ENCODE data around the gene MFSD1. TPM values are rescaled to one million over a fixed set of nuclear protein-coding genes. Genes with fewer than 3 reads are reported as not detected.
"Not testable (repeated sequence)": the region's sequence is repeated elsewhere in the genome, so short reads cannot be mapped to it uniquely, and the experiment has no call there.

MFSD1 gene
- total RNA-seq, 1 donor from 2014 or later, result 21.2 TPM

DNA sequence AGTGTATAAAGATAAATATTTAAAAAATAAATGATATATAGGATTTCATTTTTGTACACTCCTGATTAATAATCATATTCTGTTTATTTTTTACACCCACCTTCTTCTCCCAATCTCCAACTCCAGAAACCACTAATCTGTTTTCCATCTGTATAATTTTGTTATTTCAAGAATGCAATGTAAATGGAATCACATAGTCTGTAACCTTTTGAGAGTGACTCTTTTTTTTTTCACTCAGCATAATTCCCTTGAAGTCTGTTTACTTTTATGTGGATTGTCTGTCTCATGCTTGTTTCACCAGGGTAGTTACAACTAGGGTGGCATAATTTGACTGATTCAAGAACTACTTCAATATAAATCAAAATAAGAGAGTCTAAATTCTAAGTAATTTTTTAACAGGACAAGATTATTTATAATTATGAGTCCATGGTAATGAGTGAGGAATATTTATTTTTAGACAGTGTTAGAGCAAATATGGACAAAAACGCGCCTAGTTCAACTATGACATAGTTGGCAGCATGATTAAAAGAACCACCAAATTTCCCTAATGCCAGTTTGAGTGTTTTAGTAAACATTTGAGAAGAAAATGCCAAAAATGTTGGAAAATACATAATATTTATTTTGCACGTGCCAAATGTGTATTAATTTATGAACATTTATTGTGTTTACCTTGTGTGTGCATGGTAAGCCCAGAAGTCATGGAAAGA, 19.4 kb upstream of the MFSD1 start:
- no peak overlapping the region for H3K4me3 Mint-ChIP-seq
- no peak for DNase-seq (ENCODE audit: low spot score)
- no peaks in the 10 kb centered on the region for H3K36me3 Mint-ChIP-seq (ENCODE audit: low read depth)
- no peak overlapping the region for H3K27ac Mint-ChIP-seq
- no peaks in the 10 kb centered on the region for H3K9me3 Mint-ChIP-seq
- intact Hi-C loops (cut with micrococcal nuclease), result no loop called here
- no peaks in the 10 kb centered on the region for H3K27me3 Mint-ChIP-seq (ENCODE audit: insufficient read depth)
- H3K4me1 Mint-ChIP-seq (ENCODE audit: low read depth), result no peaks in the 10 kb centered on the region

DNA sequence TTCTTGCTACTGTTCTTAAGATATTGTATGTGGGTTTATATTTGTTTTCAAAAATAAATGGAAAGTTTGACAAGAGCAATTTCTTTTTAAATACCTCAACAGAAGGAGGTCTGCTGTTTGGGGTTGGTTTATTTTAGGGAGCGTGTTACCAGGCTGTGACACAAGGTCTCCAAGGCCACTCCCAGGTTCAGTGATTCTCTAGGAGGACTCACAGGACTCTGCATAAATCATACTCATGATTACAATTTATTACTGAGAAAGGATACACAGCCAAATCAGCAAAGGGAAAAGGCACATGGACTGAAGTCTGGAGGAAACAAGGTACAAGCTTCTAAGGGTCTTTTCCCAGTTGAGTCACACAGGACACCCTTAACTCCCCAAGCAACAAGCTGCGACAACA, 18.8 kb upstream of the MFSD1 start:
- no peaks in the 10 kb centered on the region for H3K36me3 Mint-ChIP-seq (ENCODE audit: low read depth)
- H3K27ac Mint-ChIP-seq, result no peak overlapping the region
- H3K4me1 Mint-ChIP-seq (ENCODE audit: low read depth), result no peaks in the 10 kb centered on the region
- H3K9me3 Mint-ChIP-seq, result no peaks in the 10 kb centered on the region
- intact Hi-C loops (cut with micrococcal nuclease), result no loop called here
- no peak for DNase-seq (ENCODE audit: low spot score)
- no peak overlapping the region for H3K4me3 Mint-ChIP-seq
- H3K27me3 Mint-ChIP-seq (ENCODE audit: insufficient read depth), result no peaks in the 10 kb centered on the region

DNA sequence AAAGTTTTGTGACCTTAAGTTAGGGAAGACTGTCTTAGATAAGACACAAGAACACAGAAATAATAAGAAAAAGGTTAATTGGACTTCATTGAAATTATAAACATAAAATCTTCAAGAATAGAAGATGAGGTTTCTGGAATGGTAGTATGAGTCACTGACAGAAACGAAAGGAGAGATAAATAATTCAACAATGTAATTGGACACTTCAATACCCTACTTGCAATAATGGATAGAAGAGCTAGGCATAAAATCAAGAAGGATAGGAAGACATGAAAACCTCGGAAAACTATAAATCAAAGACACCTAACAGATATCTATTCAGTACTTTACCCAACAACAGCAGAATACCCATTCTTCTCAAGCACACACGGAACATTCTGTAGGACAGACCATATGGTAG, 15.9 kb upstream of the MFSD1 start:
- Mint-ChIP-seq H3K27ac (no peak overlapping the region), H3K9me3 (no peaks in the 10 kb centered on the region), H3K4me1 (ENCODE audit: low read depth) (peaks cover under 1% of the 10 kb centered on the region), H3K27me3 (ENCODE audit: insufficient read depth) (no peaks in the 10 kb centered on the region), H3K4me3 (no peak overlapping the region), H3K36me3 (ENCODE audit: low read depth) (no peaks in the 10 kb centered on the region)
- DNase-seq (ENCODE audit: low spot score), result no peak
- intact Hi-C loops (cut with micrococcal nuclease), result no loop called here

- Mint-ChIP-seq H3K27ac (no peak overlapping the region), H3K9me3 (no peaks in the 10 kb centered on the region), H3K27me3 (ENCODE audit: insufficient read depth) (no peaks in the 10 kb centered on the region), H3K36me3 (ENCODE audit: low read depth) (no peaks in the 10 kb centered on the region), H3K4me1 (ENCODE audit: low read depth) (peaks cover 5% of the 10 kb centered on the region), H3K4me3 (no peak overlapping the region)
- intact Hi-C loops (cut with micrococcal nuclease), result no loop called here
- no peak for DNase-seq (ENCODE audit: low spot score)
Measured at GRCh38 chr3:158788446-158788845, 13.4 kb upstream of the MFSD1 start.

DNA sequence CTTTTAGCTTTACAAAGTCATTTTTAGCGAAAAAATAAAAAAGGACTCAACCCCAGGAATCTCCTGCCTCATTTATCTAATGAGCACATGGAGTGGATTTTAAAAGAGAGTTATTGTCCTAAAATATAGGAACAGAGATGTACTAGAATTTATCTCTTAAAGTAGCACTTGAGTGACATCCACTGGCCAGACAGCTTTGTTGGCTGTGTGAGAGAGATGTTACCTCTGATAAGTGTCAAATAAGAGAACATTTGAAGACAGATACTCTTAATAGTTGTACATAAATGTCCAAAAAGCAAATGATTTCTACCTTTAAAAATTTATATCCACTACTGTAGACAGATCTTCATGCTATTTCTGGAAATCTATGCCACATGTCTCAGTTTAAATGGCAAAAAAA, 12.3 kb upstream of the MFSD1 start:
- H3K9me3 Mint-ChIP-seq, result no peaks in the 10 kb centered on the region
- H3K36me3 Mint-ChIP-seq (ENCODE audit: low read depth), result no peaks in the 10 kb centered on the region
- intact Hi-C loops (cut with micrococcal nuclease), result no loop called here
- H3K4me3 Mint-ChIP-seq, result no peak overlapping the region
- no peaks in the 10 kb centered on the region for H3K27me3 Mint-ChIP-seq (ENCODE audit: insufficient read depth)
- H3K4me1 Mint-ChIP-seq (ENCODE audit: low read depth), result peaks cover 5% of the 10 kb centered on the region
- H3K27ac Mint-ChIP-seq, result no peak overlapping the region
- no peak for DNase-seq (ENCODE audit: low spot score)

GRCh38 chr3:158790901-158791589, 10.8 kb upstream of the MFSD1 start:
- H3K9me3 Mint-ChIP-seq, result no peaks in the 10 kb centered on the region
- H3K4me1 Mint-ChIP-seq (ENCODE audit: low read depth), result peaks cover 5% of the 10 kb centered on the region
- peak overlapping the region; percentile 71 for H3K4me3 Mint-ChIP-seq
- H3K27me3 Mint-ChIP-seq (ENCODE audit: insufficient read depth), result peaks cover 7% of the 10 kb centered on the region
- no peaks in the 10 kb centered on the region for H3K36me3 Mint-ChIP-seq (ENCODE audit: low read depth)
- peak overlapping the region; percentile 16 for H3K27ac Mint-ChIP-seq
- intact Hi-C loops (cut with micrococcal nuclease), result loop anchor here (1.0 to 5.0 kb wide), 7 partner anchors 11 to 1184 kb away; partner anchors contain the start of genes GFM1, LXN and MFSD1
- no peak for DNase-seq (ENCODE audit: low spot score)

DNA sequence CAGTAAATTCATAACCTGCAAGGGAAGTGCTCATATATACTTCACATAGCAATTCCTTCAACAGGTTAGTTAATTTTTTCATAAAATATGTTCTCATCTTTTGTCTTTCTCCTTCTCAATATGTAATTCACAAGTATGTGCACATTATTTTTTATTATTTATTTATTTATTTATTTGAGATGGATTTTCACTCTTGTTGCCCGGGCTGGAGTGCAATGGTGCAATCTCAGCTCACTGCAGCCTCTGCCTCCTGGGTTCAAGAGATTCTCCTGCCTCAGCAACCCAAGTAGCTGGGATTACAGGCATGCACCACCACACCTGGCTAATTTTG, 10.3 kb upstream of the MFSD1 start:
- H3K36me3 Mint-ChIP-seq (ENCODE audit: low read depth); DNase-seq (ENCODE audit: low spot score); H3K27ac Mint-ChIP-seq; H3K9me3 Mint-ChIP-seq; H3K4me3 Mint-ChIP-seq; H3K4me1 Mint-ChIP-seq (ENCODE audit: low read depth); H3K27me3 Mint-ChIP-seq (ENCODE audit: insufficient read depth): not testable (repeated sequence)
- intact Hi-C loops (cut with micrococcal nuclease), result loop anchor here (1.0 to 5.0 kb wide), 7 partner anchors 11 to 1184 kb away; partner anchors contain the start of genes GFM1, LXN and MFSD1

GRCh38 chr3:158792709-158793108, 9.1 kb upstream of the MFSD1 start:
- H3K4me3 Mint-ChIP-seq, result no peak overlapping the region
- peaks cover 5% of the 10 kb centered on the region for H3K4me1 Mint-ChIP-seq (ENCODE audit: low read depth)
- intact Hi-C loops (cut with micrococcal nuclease), result loop anchor here (5.0 kb wide), 2 partner anchors 150 to 1185 kb away; partner anchors contain the start of gene GFM1

DNA sequence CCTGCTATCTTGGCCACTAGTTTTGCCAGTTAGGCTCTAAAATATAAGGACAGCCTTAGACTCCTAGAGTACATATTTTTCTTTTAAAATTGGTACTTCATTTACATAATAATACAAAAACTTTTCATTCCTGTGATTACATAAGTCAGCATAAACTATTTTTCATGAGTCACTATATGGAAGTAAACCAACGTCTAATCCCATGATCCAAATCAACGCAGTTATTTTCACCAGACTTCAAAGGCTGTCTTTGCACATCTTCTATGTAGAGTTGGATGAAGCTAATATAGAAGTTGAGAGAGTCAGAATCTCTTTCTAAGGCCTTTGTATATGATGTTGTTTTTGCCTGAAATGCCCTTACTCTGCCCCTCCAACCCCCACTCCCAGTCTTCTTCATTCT, 7.6 kb upstream of the MFSD1 start:
- Mint-ChIP-seq H3K4me1 (ENCODE audit: low read depth) (peaks cover 5% of the 10 kb centered on the region), H3K9me3 (no peaks in the 10 kb centered on the region), H3K36me3 (ENCODE audit: low read depth) (no peaks in the 10 kb centered on the region), H3K27ac (no peak overlapping the region), H3K4me3 (no peak overlapping the region), H3K27me3 (ENCODE audit: insufficient read depth) (peaks cover 18% of the 10 kb centered on the region)
- intact Hi-C loops (cut with micrococcal nuclease), result loop anchor here (5.0 kb wide), 2 partner anchors 152 to 1187 kb away; partner anchors contain the start of gene GFM1
- no peak for DNase-seq (ENCODE audit: low spot score)

More at GRCh38 chr3:158792709-158793108, 9.1 kb upstream of the MFSD1 start:
- no peak overlapping the region for H3K27ac Mint-ChIP-seq
- H3K36me3 Mint-ChIP-seq (ENCODE audit: low read depth), result no peaks in the 10 kb centered on the region
- DNase-seq (ENCODE audit: low spot score), result no peak
- no peaks in the 10 kb centered on the region for H3K9me3 Mint-ChIP-seq
- H3K27me3 Mint-ChIP-seq (ENCODE audit: insufficient read depth), result peaks cover 10% of the 10 kb centered on the region

DNA sequence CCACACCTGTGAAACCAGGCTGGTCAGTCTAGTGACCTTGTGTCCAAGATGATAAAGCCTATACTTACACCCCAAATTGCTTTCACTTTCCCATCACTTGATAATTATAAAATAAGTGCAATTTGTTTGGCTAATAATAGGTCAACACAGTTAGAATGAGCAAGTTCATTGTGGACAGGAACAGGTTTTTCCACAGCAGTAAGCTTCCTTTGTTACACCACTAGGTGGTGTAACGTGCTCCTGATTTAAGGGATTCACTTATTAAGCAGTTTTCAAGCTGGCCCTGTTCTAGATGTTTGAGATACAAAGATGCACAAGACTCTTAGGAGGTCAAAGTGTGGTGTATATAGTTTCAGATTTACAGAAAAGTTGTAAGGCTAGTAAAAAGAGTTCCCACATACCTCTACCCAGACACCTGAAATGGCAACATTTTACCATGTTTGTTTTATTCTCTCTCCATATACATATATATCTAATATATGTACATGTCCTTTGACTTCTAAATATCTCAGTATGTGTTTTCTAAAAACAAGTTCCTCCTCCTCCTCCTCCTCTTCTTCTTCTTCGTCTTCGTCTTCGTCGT, 6.8 kb upstream of the MFSD1 start:
- H3K27me3 Mint-ChIP-seq (ENCODE audit: insufficient read depth), result peaks cover 18% of the 10 kb centered on the region
- intact Hi-C loops (cut with micrococcal nuclease), result loop anchor here (1.0 to 5.0 kb wide), 3 partner anchors 153 to 1188 kb away; partner anchors contain the start of gene GFM1
- H3K36me3 Mint-ChIP-seq (ENCODE audit: low read depth), result no peaks in the 10 kb centered on the region
- no peaks in the 10 kb centered on the region for H3K9me3 Mint-ChIP-seq
- DNase-seq (ENCODE audit: low spot score), result no peak
- no peak overlapping the region for H3K4me3 Mint-ChIP-seq
- no peak overlapping the region for H3K27ac Mint-ChIP-seq
- H3K4me1 Mint-ChIP-seq (ENCODE audit: low read depth), result peaks cover 5% of the 10 kb centered on the region

GRCh38 chr3:158801201-158801600, 653 bp upstream of the MFSD1 start:
- no peaks in the 10 kb centered on the region for H3K9me3 Mint-ChIP-seq
- H3K36me3 Mint-ChIP-seq (ENCODE audit: low read depth), result peaks cover 6% of the 10 kb centered on the region
- H3K27me3 Mint-ChIP-seq (ENCODE audit: insufficient read depth), result peaks cover 16% of the 10 kb centered on the region
- peak overlapping the region; percentile 89 for H3K4me3 Mint-ChIP-seq
- peaks cover 17% of the 10 kb centered on the region for H3K4me1 Mint-ChIP-seq (ENCODE audit: low read depth)
- no peak for DNase-seq (ENCODE audit: low spot score)
- peak overlapping the region; percentile 64 for H3K27ac Mint-ChIP-seq
- intact Hi-C loops (cut with micrococcal nuclease), result loop anchor here (2.0 to 10.0 kb wide), 5 partner anchors 74 to 1951 kb away; partner anchors contain the start of genes KPNA4, MLF1 and SHOX2

- H3K27me3 Mint-ChIP-seq (ENCODE audit: insufficient read depth), result peaks cover 14% of the 10 kb centered on the region
Measured at GRCh38 chr3:158802409-158803268, 785 bp downstream of the MFSD1 start.

More at GRCh38 chr3:158802409-158803268, 785 bp downstream of the MFSD1 start:
- Mint-ChIP-seq H3K36me3 (ENCODE audit: low read depth) (peaks cover 6% of the 10 kb centered on the region), H3K4me3 (peak overlapping the region; percentile 89), H3K4me1 (ENCODE audit: low read depth) (peaks cover 17% of the 10 kb centered on the region), H3K27ac (peak overlapping the region; percentile 65), H3K9me3 (no peaks in the 10 kb centered on the region)
- intact Hi-C loops (cut with micrococcal nuclease), result loop anchor here (1.0 to 10.0 kb wide), 5 partner anchors 11 to 1950 kb away; partner anchors contain the start of genes KPNA4, MLF1 and SHOX2
- no peak for DNase-seq (ENCODE audit: low spot score)

All from activated T-helper 1 cell treated with anti-CD3 and anti-CD28 coated beads, Interleukin-12 subunit alpha, Interleukin-12 subunit beta, Interleukin-2, Interleukin-4 antibody, amounts not matched to agents 30 ng/mL and 10 ng/mL and 1 ng/mL, durations not matched to agents 14 hours and 24 hours and 36 hours (primary cell).